ENCODE measurements around the gene CRELD1. TPM values are rescaled to one million over a fixed set of nuclear protein-coding genes. Genes with fewer than 3 reads are reported as not detected.
A peak's percentile ranks its signal among the peaks of the same experiment; 100 is the strongest.

Gene CRELD1
- total and polyA plus RNA-seq, 10 donors = 17.7 to 40.9 (median 30.6) TPM

- DNase-seq = no peak
Measured at GRCh38 chr3:9951598-9951961, 17.9 kb downstream of the CRELD1 start.

GRCh38 chr3:9951962-9952805, 18.6 kb downstream of the CRELD1 start, which contains the start of gene PRRT3:
Gene PRRT3, minus strand, starts transcription at chr3:9952408. Its CDS starts 2,293 bp downstream, at chr3:9950115.
- Histone ChIP-seq H3K9me3 (no peaks in the 10 kb centered on the region), H3K36me3 (peaks cover 0 to 10% (median 0%) of the 10 kb centered on the region in 6 donors), H3K27ac (peak within 1 kb of the TSS in 1 of 8 donors; percentile 31), H3K27me3 (replicated peaks in 1 of 7) (peaks cover 0 to 14% (median 0%) of the 10 kb centered on the region in 7 donors), H3K4me3 (peak within 1 kb of the TSS; percentile 38 to 70 (median 58)), H3K4me1 (peaks cover 6 to 33% (median 17%) of the 10 kb centered on the region in 6 donors)
- 2 to 5% (median 4%) methylated on average over 36 to 52 of the region's 52 CpGs for WGBS, 5 donors
- intact Hi-C loops (cut with DNase I; ENCODE audit: low total_unique reads) = no loop called here
- peak; percentile 90 for DNase-seq
- TF ChIP-seq CTCF (IDR thresholded peaks at IDR 0.05 in 8 of 11, conservative IDR thresholded peaks at IDR 0.05 in 3 of 11) (no peak), POLR2AphosphoS5 (IDR thresholded peaks at IDR 0.05) (peak; percentile 51 to 74 (median 57)), POLR2A (IDR thresholded peaks at IDR 0.05) (no peak)

More at GRCh38 chr3:9951598-9951961, 17.9 kb downstream of the CRELD1 start:
- Histone ChIP-seq H3K4me1 (peaks cover 6 to 39% (median 19%) of the 10 kb centered on the region in 6 donors), H3K27ac (peak overlapping the region in 1 of 8 donors; percentile 31), H3K36me3 (peaks cover 0 to 10% (median 0%) of the 10 kb centered on the region in 6 donors), H3K9me3 (no peaks in the 10 kb centered on the region), H3K27me3 (replicated peaks in 1 of 7) (peaks cover 0 to 14% (median 0%) of the 10 kb centered on the region in 7 donors), H3K4me3 (peak overlapping the region; percentile 38 to 70 (median 58))
- WGBS, 5 donors = 20 to 26% (median 23%) methylated on average over 10 of the region's 10 CpGs
- TF ChIP-seq POLR2A (IDR thresholded peaks at IDR 0.05) = no peak
- TF ChIP-seq POLR2AphosphoS5 (IDR thresholded peaks at IDR 0.05) = no peak
- TF ChIP-seq CTCF (IDR thresholded peaks at IDR 0.05 in 8 of 11, conservative IDR thresholded peaks at IDR 0.05 in 3 of 11) = no peak
- intact Hi-C loops (cut with DNase I; ENCODE audit: low total_unique reads) = no loop called here

GRCh38 chr3:9955067-9955502, 21.5 kb downstream of the CRELD1 start:
- DNase-seq = no peak
- 65 to 81% (median 70%) methylated on average over 12 of the region's 12 CpGs for WGBS, 5 donors
- H3K9me3 ChIP-seq = no peaks in the 10 kb centered on the region
- peaks cover 0 to 8% (median 0%) of the 10 kb centered on the region in 6 donors for H3K36me3 ChIP-seq
- peaks cover 0 to 14% (median 0%) of the 10 kb centered on the region in 7 donors for H3K27me3 ChIP-seq (replicated peaks in 1 of 7)
- TF ChIP-seq POLR2AphosphoS5 (IDR thresholded peaks at IDR 0.05) (no peak), CTCF (IDR thresholded peaks at IDR 0.05 in 8 of 11, conservative IDR thresholded peaks at IDR 0.05 in 3 of 11) (no peak), POLR2A (IDR thresholded peaks at IDR 0.05) (no peak)
- H3K4me1 ChIP-seq = peaks cover 6 to 21% (median 15%) of the 10 kb centered on the region in 6 donors
- H3K27ac ChIP-seq = no peak overlapping the region
- H3K4me3 ChIP-seq = no peak overlapping the region
- intact Hi-C loops (cut with DNase I; ENCODE audit: low total_unique reads) = no loop called here
